ENCODE data around the gene FAAP20.

Gene FAAP20

GRCh38 chr1:2146836-2147517 lies 47.6 kb downstream of the FAAP20 start:
- Histone ChIP-seq H3K9me3 (no peaks in the 10 kb centered on the region), H3K36me3 (no peaks in the 10 kb centered on the region), H3K27me3 (no peaks in the 10 kb centered on the region), H3K4me1 (no peaks in the 10 kb centered on the region), H3K4me3 (ENCODE audit: low read depth, low read length) (no peak overlapping the region)
- no peak for DNase-seq
- no peak for TF ChIP-seq CTCF (IDR thresholded peaks at IDR 0.05; ENCODE audit: low read depth, low read length)

- TF ChIP-seq CTCF (IDR thresholded peaks at IDR 0.05; ENCODE audit: low read depth, low read length), result no peak
- no peaks in the 10 kb centered on the region for H3K36me3 ChIP-seq
- DNase-seq, result no peak
- no peak overlapping the region for H3K4me3 ChIP-seq (ENCODE audit: low read depth, low read length)
- H3K9me3 ChIP-seq, result no peaks in the 10 kb centered on the region
- H3K27me3 ChIP-seq, result no peaks in the 10 kb centered on the region
- H3K4me1 ChIP-seq, result no peaks in the 10 kb centered on the region
These were observed 48.4 kb downstream of the FAAP20 start for GRCh38 chr1:2145946-2146835.

GRCh38 chr1:2144501-2145090 lies 50.0 kb downstream of the FAAP20 start:
- H3K9me3 ChIP-seq, result no peaks in the 10 kb centered on the region
- no peak for TF ChIP-seq CTCF (IDR thresholded peaks at IDR 0.05; ENCODE audit: low read depth, low read length)
- no peaks in the 10 kb centered on the region for H3K4me1 ChIP-seq
- no peak for DNase-seq
- H3K36me3 ChIP-seq, result no peaks in the 10 kb centered on the region
- no peak overlapping the region for H3K4me3 ChIP-seq (ENCODE audit: low read depth, low read length)
- H3K27me3 ChIP-seq, result no peaks in the 10 kb centered on the region

GRCh38 chr1:2143814-2144500 lies 50.6 kb downstream of the FAAP20 start:
- Histone ChIP-seq H3K4me1 (no peaks in the 10 kb centered on the region), H3K27me3 (no peaks in the 10 kb centered on the region), H3K4me3 (ENCODE audit: low read depth, low read length) (no peak overlapping the region), H3K9me3 (no peaks in the 10 kb centered on the region), H3K36me3 (no peaks in the 10 kb centered on the region)
- TF ChIP-seq CTCF (IDR thresholded peaks at IDR 0.05; ENCODE audit: low read depth, low read length), result no peak
- DNase-seq, result no peak

- no peaks in the 10 kb centered on the region for H3K36me3 ChIP-seq
These were observed 53.5 kb downstream of the FAAP20 start for GRCh38 chr1:2141025-2141424.

More at GRCh38 chr1:2141025-2141424, 53.5 kb downstream of the FAAP20 start:
- H3K4me1 ChIP-seq, result peaks cover 2% of the 10 kb centered on the region; the same call in 1 of the 2 replicates
- no peaks in the 10 kb centered on the region for H3K9me3 ChIP-seq
- no peak for TF ChIP-seq CTCF (IDR thresholded peaks at IDR 0.05; ENCODE audit: low read depth, low read length)
- no peaks in the 10 kb centered on the region for H3K27me3 ChIP-seq
- no peak overlapping the region for H3K4me3 ChIP-seq (ENCODE audit: low read depth, low read length)
- DNase-seq, result no peak
